Spleen (tissue), 11 donors: ENCODE measurements around the gene RAD23B. TPM values are rescaled to one million over a fixed set of nuclear protein-coding genes. Genes with fewer than 3 reads are reported as not detected.

Source experiments
- DNase-seq: peaks from one replicate; pipeline ENCODE4 v3.0.0-alpha.2; 2020
- H3K27ac ChIP-seq, 8 donors: fragments of 200-600 bp; sonication (generic) in 7 of 8; 1 replicate in 4 of 8; 2 replicates in 4 of 8; pipeline versions ENCODE4 v1.5.0 to v1.8.0; 2016 to 2021; ENCODE audit warnings: inconsistent platforms in 4 of 8, mild to moderate bottlenecking in 4 of 8, moderate library complexity in 1 of 8
- H3K27me3 ChIP-seq, 7 donors: fragments of 200-600 bp; sonication (generic) in 6 of 7; replicated peaks in 1 of 7; 1 replicate in 4 of 7; 2 replicates in 3 of 7; pipeline versions ENCODE4 v1.5.0 to v1.8.0; 2016 to 2021; ENCODE audit warnings: inconsistent platforms in 3 of 7, mild to moderate bottlenecking in 1 of 7
- H3K36me3 ChIP-seq, 6 donors: fragments of 200-600 bp; sonication (generic) in 5 of 6; 1 replicate in 4 of 6; 2 replicates in 2 of 6; pipeline versions ENCODE4 v1.5.0 to v1.8.0; 2016 to 2021; ENCODE audit warnings: inconsistent platforms in 2 of 6
- H3K4me1 ChIP-seq, 6 donors: fragments of 200-600 bp; sonication (generic) in 5 of 6; 1 replicate in 3 of 6; 2 replicates in 3 of 6; pipeline versions ENCODE4 v1.5.0 to v1.8.0; 2016 to 2021; ENCODE audit warnings: inconsistent platforms in 3 of 6
- H3K4me3 ChIP-seq, 8 donors: fragments of 200-600 bp; sonication (generic) in 7 of 8; 1 replicate in 4 of 8; 2 replicates in 4 of 8; pipeline versions ENCODE4 v1.5.0 to v1.8.0; 2016 to 2021; ENCODE audit warnings: inconsistent platforms in 4 of 8, mild to moderate bottlenecking in 4 of 8, moderate library complexity in 2 of 8
- H3K9me3 ChIP-seq, 8 donors: fragments of 200-600 bp; sonication (generic) in 7 of 8; 1 replicate in 4 of 8; 2 replicates in 4 of 8; pipeline versions ENCODE4 v1.5.0 to v1.8.0; 2016 to 2021; ENCODE audit warnings: inconsistent platforms in 4 of 8
- POLR2A ChIP-seq, 3 donors: fragments of 450-650 bp; IDR thresholded peaks; one replicate each; pipeline ENCODE4 v1.5.1; 2017; ENCODE audit warnings: antibody characterized with exemption in 3 of 3, mild to moderate bottlenecking in 1 of 3
- POLR2AphosphoS5 ChIP-seq, 3 donors: sonication (generic); formaldehyde crosslinking; IDR thresholded peaks; one replicate each; pipeline ENCODE4 v1.5.1; 2017; ENCODE audit warnings: antibody characterized with exemption in 3 of 3
- WGBS, 5 donors: extraction: QIAGEN DNeasy Blood & Tissue Kit in 3 of 5; methylation state at CpG; one replicate each; pipeline versions ENCODE4 v1.1.5 to v1.1.7; 2013 to 2018; 5-methylcytosine and 5-hydroxymethylcytosine counted together
- intact Hi-C: fragments of 100-400 bp; cut with DNase I; formaldehyde crosslinking; loops from one replicate; pipeline ENCODE4 v1.15.0; 2023; ENCODE audit warnings: low total_unique reads
- polyA plus RNA-seq, 3 donors: library from polyadenylated mRNA; stranded (reverse); fragments of 200-250 nt; gene quantifications; one replicate each; pipeline ENCODE4 v1.2.1, GENCODE V29; 2013
- total RNA-seq, 7 donors: library from RNA; depleted of rRNA in 3 of 7; stranded (reverse); fragments of >200 nt in 3 of 7; fragmentation: NEBNext Ultra II Directional in 4 of 7; extraction: Animal tissue kit (Norgen Biotek cat#: 25700) in 4 of 7; gene quantifications; one replicate each; pipeline versions ENCODE4 v1.1.0 to v1.2.1, GENCODE V29; 2016 to 2021
- TF ChIP-seq, protein P1 (sequence below), 11 experiments: fragments of 200-600 bp in 7 of 11; fragments of 450-650 bp in 4 of 11; sonication (generic) in 4 of 11; IDR thresholded peaks in 8 of 11; conservative IDR thresholded peaks in 3 of 11; 1 replicate in 7 of 11; 2 replicates in 4 of 11; pipeline versions ENCODE4 v1.4.0 to v1.8.0; 2016 to 2021; ENCODE audit warnings: antibody characterized with exemption in 11 of 11, inconsistent platforms in 4 of 11, mild to moderate bottlenecking in 1 of 11
- donor health status: healthy with polysubstance abuse.
- donor health status: DM: no; HTN: no; CAD: no; lungs with moderate emphysema.
- donor health status: DM: no; HTN: no; CAD: no.
- donor health status: Bipolar disorder and iron deficiency.
- donor health status: healthy.
- donor health status: DM: no; HTN: no; CAD: no.
- donor health status: DM: yes; HTN: yes; CAD: no.

The RAD23B gene
- total and polyA plus RNA-seq, 10 donors, result 21.3 to 91.9 (median 64.5) TPM

DNA sequence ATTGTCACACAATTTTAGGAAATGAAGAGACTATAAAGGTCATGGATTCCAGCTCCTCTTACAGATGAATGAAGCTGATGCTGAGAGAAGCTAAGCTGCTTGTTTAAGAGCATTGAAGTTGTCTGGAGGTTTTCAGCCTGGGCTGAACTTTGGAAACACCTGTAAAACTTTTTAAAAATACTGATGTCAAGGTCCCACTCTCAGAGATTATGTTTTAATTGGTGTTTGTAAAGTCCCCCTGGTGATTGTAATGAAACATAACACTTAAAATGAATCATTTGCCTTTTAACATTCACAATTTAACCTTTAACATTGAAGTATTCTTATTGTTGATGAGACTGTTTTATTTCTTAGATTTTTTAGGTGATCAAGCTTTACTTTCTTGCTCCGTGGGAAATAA lies 16.4 kb downstream of the RAD23B start:
- H3K27ac ChIP-seq, result peak overlapping the region in 1 of 8 donors; percentile 26
- H3K4me3 ChIP-seq, result no peak overlapping the region
- 64 to 82% (median 74%) methylated on average over 1 of the region's 1 CpG for WGBS, 5 donors
- H3K27me3 ChIP-seq, result no peaks in the 10 kb centered on the region
- H3K36me3 ChIP-seq, result peaks cover 0 to 39% (median 14%) of the 10 kb centered on the region in 6 donors
- intact Hi-C loops, result no loop called here
- DNase-seq, result no peak
- H3K9me3 ChIP-seq, result no peaks in the 10 kb centered on the region
- no peak for TF ChIP-seq POLR2AphosphoS5 (IDR thresholded peaks at IDR 0.05)
- TF ChIP-seq POLR2A (IDR thresholded peaks at IDR 0.05), result no peak
- TF ChIP-seq, protein P1, sequence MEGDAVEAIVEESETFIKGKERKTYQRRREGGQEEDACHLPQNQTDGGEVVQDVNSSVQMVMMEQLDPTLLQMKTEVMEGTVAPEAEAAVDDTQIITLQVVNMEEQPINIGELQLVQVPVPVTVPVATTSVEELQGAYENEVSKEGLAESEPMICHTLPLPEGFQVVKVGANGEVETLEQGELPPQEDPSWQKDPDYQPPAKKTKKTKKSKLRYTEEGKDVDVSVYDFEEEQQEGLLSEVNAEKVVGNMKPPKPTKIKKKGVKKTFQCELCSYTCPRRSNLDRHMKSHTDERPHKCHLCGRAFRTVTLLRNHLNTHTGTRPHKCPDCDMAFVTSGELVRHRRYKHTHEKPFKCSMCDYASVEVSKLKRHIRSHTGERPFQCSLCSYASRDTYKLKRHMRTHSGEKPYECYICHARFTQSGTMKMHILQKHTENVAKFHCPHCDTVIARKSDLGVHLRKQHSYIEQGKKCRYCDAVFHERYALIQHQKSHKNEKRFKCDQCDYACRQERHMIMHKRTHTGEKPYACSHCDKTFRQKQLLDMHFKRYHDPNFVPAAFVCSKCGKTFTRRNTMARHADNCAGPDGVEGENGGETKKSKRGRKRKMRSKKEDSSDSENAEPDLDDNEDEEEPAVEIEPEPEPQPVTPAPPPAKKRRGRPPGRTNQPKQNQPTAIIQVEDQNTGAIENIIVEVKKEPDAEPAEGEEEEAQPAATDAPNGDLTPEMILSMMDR (IDR thresholded peaks at IDR 0.05 in 8 of 11, conservative IDR thresholded peaks at IDR 0.05 in 3 of 11), result peak in 2 of 11 experiments; percentile 13 to 19
- H3K4me1 ChIP-seq, result peaks cover 18 to 80% (median 42%) of the 10 kb centered on the region in 6 donors

DNA sequence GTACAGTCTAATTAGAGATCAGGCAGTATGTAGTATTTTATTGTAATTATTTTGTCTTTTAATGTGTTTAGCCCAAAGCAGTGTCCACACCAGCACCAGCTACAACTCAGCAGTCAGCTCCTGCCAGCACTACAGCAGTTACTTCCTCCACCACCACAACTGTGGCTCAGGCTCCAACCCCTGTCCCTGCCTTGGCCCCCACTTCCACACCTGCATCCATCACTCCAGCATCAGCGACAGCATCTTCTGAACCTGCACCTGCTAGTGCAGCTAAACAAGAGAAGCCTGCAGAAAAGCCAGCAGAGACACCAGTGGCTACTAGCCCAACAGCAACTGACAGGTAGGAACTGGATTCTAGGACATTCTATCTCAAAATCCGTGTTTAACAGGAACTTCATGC lies 23.2 kb downstream of the RAD23B start:
- Histone ChIP-seq H3K4me1 (peaks cover 0 to 56% (median 6%) of the 10 kb centered on the region in 6 donors), H3K9me3 (no peaks in the 10 kb centered on the region), H3K36me3 (peaks cover 0 to 100% (median 47%) of the 10 kb centered on the region in 6 donors), H3K27ac (no peak overlapping the region), H3K4me3 (no peak overlapping the region), H3K27me3 (no peaks in the 10 kb centered on the region)
- intact Hi-C loops, result no loop called here
- no peak for TF ChIP-seq POLR2A (IDR thresholded peaks at IDR 0.05)
- TF ChIP-seq POLR2AphosphoS5 (IDR thresholded peaks at IDR 0.05), result no peak
- TF ChIP-seq, protein P1 (IDR thresholded peaks at IDR 0.05 in 8 of 11, conservative IDR thresholded peaks at IDR 0.05 in 3 of 11), result no peak
- 83 to 94% (median 91%) methylated on average over 2 of the region's 2 CpGs for WGBS, 5 donors
- no peak for DNase-seq

GRCh38 chr9:107307331-107307730 lies 24.3 kb downstream of the RAD23B start:
- no peaks in the 10 kb centered on the region for H3K9me3 ChIP-seq
- peaks cover 0 to 100% (median 48%) of the 10 kb centered on the region in 6 donors for H3K36me3 ChIP-seq
- no peak overlapping the region for H3K4me3 ChIP-seq
- H3K27ac ChIP-seq, result no peak overlapping the region
- intact Hi-C loops, result no loop called here
- no peak for DNase-seq
- peaks cover 0 to 53% (median 6%) of the 10 kb centered on the region in 6 donors for H3K4me1 ChIP-seq
- 75 to 98% (median 93%) methylated on average over 1 of the region's 1 CpG for WGBS, 5 donors
- H3K27me3 ChIP-seq, result no peaks in the 10 kb centered on the region
- no peak for TF ChIP-seq POLR2AphosphoS5 (IDR thresholded peaks at IDR 0.05)
- no peak for TF ChIP-seq POLR2A (IDR thresholded peaks at IDR 0.05)
- TF ChIP-seq, protein P1 (IDR thresholded peaks at IDR 0.05 in 8 of 11, conservative IDR thresholded peaks at IDR 0.05 in 3 of 11), result no peak

GRCh38 chr9:107308461-107308860 lies 25.4 kb downstream of the RAD23B start:
- Histone ChIP-seq H3K4me1 (peaks cover 0 to 63% (median 9%) of the 10 kb centered on the region in 6 donors), H3K9me3 (no peaks in the 10 kb centered on the region), H3K36me3 (peaks cover 0 to 100% (median 50%) of the 10 kb centered on the region in 6 donors), H3K27ac (no peak overlapping the region), H3K4me3 (no peak overlapping the region), H3K27me3 (no peaks in the 10 kb centered on the region)
- intact Hi-C loops, result no loop called here
- DNase-seq, result no peak
- WGBS, 5 donors, result 0 to 59% (median 0%) methylated on average over 1 of the region's 1 CpG
- TF ChIP-seq, protein P1 (IDR thresholded peaks at IDR 0.05 in 8 of 11, conservative IDR thresholded peaks at IDR 0.05 in 3 of 11), result no peak
- no peak for TF ChIP-seq POLR2AphosphoS5 (IDR thresholded peaks at IDR 0.05)
- TF ChIP-seq POLR2A (IDR thresholded peaks at IDR 0.05), result no peak
